T-helper 2 cell treated with Interferon-gamma antibody and Interleukin-4, amounts not matched to agents 5 μg/mL and 100 μg/mL, for 36 hours (primary cell): ENCODE measurements around the gene VPS8.

Experiments used
- DNase-seq: peaks from one replicate; pipeline ENCODE4 v3.0.0; 2021; ENCODE audit warnings: low spot score
- H3K27ac Mint-ChIP-seq: one replicate; pipeline ENCODE4 v1.8.0; 2021; ENCODE audit warnings: mild to moderate bottlenecking, mixed read lengths
- H3K27me3 Mint-ChIP-seq: one replicate; pipeline ENCODE4 v1.8.0; 2021; ENCODE audit warnings: low read depth, mixed read lengths
- H3K36me3 Mint-ChIP-seq: one replicate; pipeline ENCODE4 v1.8.0; 2021; ENCODE audit warnings: low read depth, mixed read lengths
- H3K4me1 Mint-ChIP-seq: one replicate; pipeline ENCODE4 v1.8.0; 2021; ENCODE audit warnings: low read depth, mixed read lengths
- H3K4me3 Mint-ChIP-seq: one replicate; pipeline ENCODE4 v1.8.0; 2022; ENCODE audit warnings: mild to moderate bottlenecking, moderate library complexity, mixed read lengths
- H3K9me3 Mint-ChIP-seq: one replicate; pipeline ENCODE4 v1.8.0; 2021; ENCODE audit warnings: mixed read lengths

Gene VPS8

DNA sequence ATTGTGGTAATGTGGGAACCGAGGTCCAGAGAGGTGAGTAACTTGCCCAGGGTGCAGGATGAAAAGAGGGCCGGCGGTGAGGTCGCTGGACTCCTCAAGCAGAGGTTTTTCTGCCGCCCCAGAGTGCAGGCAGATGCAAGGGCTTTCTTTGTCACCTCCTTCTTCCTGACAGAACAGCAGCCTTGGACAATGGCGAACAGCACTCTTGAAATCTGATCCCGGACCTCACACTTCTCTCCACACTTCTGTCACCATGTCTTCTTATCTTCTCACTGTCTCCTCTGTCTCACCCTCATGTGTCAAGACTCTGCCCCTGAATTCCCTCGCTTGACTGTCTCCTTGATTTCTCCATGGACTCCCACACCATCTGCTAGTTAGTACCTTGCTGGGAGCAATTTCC is 15.4 kb upstream of the VPS8 start:
- no peak overlapping the region for H3K4me3 Mint-ChIP-seq
- H3K9me3 Mint-ChIP-seq = no peaks in the 10 kb centered on the region
- H3K27ac Mint-ChIP-seq = no peak overlapping the region
- no peaks in the 10 kb centered on the region for H3K36me3 Mint-ChIP-seq
- no peak for DNase-seq
- H3K4me1 Mint-ChIP-seq = peaks cover 2% of the 10 kb centered on the region
- peaks cover 47% of the 10 kb centered on the region for H3K27me3 Mint-ChIP-seq

- H3K4me3 Mint-ChIP-seq = no peak overlapping the region
- H3K27ac Mint-ChIP-seq = no peak overlapping the region
- no peaks in the 10 kb centered on the region for H3K9me3 Mint-ChIP-seq
These were observed 15.0 kb upstream of the VPS8 start for GRCh38 chr3:184796954-184797353.

GRCh38 chr3:184798120-184798519 is 13.8 kb upstream of the VPS8 start:
- Mint-ChIP-seq H3K9me3 (no peaks in the 10 kb centered on the region), H3K27me3 (peaks cover 47% of the 10 kb centered on the region), H3K27ac (no peak overlapping the region), H3K4me3 (no peak overlapping the region), H3K36me3 (no peaks in the 10 kb centered on the region), H3K4me1 (peaks cover 2% of the 10 kb centered on the region)
- DNase-seq = no peak

More at GRCh38 chr3:184796954-184797353, 15.0 kb upstream of the VPS8 start:
- Mint-ChIP-seq H3K36me3 (no peaks in the 10 kb centered on the region), H3K27me3 (peaks cover 47% of the 10 kb centered on the region), H3K4me1 (peaks cover 2% of the 10 kb centered on the region)
- DNase-seq = no peak

- Mint-ChIP-seq H3K9me3 (no peaks in the 10 kb centered on the region), H3K36me3 (no peaks in the 10 kb centered on the region), H3K4me1 (no peaks in the 10 kb centered on the region), H3K27me3 (peaks cover 44% of the 10 kb centered on the region), H3K27ac (no peak overlapping the region), H3K4me3 (no peak overlapping the region)
- DNase-seq = no peak
These were observed 11.5 kb upstream of the VPS8 start for GRCh38 chr3:184800349-184800930.

DNA sequence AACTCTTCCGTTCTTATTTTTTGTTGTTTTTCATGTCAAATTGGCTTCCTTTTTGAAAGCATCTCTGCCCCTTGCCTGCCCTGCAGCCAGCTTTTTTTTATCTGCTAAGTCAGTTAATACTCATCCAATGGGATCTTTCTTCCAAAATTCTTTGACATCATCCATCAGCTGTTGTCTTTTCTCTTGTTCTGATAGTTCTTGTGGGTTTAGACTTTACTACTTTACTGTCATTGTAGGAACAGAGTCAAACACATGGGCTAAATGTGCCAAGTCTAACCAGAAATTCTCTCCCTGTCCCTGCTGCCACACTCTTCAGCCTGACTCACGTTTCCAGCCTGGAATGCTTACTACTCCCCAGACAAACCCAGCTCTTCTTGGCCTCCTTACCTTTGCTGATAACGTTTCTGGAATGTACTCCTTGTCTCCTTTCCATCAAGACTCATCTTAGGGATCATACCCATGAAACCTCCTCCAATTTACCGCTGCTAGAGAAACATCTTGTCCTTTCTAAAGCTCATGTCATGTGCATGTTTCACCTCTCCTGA is 10.7 kb upstream of the VPS8 start:
- peaks cover 42% of the 10 kb centered on the region for H3K27me3 Mint-ChIP-seq
- H3K4me3 Mint-ChIP-seq = no peak overlapping the region
- H3K27ac Mint-ChIP-seq = no peak overlapping the region

DNA sequence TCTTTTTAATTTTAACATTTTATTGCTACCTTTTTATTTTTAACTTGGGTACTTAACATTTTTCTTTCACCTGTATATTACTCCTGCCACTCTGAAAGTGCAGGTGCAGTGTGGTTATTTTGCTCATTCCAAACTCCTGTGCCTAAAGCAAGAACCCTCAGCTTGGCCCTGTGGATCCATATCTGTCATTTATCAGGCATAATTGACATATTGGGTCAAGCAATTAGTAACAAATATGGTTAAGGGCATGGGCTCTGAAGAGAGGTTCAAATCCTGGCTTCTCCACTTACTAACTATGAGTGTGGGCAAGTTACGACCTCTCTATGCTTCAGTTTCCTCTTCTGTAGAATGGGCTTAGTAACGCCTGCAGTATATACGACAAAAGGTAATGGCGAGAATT is 9.8 kb upstream of the VPS8 start:
- Mint-ChIP-seq H3K9me3 (no peaks in the 10 kb centered on the region), H3K4me1 (peaks cover 3% of the 10 kb centered on the region), H3K4me3 (no peak overlapping the region), H3K36me3 (no peaks in the 10 kb centered on the region), H3K27ac (no peak overlapping the region), H3K27me3 (peaks cover 36% of the 10 kb centered on the region)
- no peak for DNase-seq

More for the DNA sequence above, 10.7 kb upstream of the VPS8 start:
- Mint-ChIP-seq H3K9me3 (no peaks in the 10 kb centered on the region), H3K36me3 (no peaks in the 10 kb centered on the region), H3K4me1 (peaks cover 3% of the 10 kb centered on the region)
- no peak for DNase-seq

DNA sequence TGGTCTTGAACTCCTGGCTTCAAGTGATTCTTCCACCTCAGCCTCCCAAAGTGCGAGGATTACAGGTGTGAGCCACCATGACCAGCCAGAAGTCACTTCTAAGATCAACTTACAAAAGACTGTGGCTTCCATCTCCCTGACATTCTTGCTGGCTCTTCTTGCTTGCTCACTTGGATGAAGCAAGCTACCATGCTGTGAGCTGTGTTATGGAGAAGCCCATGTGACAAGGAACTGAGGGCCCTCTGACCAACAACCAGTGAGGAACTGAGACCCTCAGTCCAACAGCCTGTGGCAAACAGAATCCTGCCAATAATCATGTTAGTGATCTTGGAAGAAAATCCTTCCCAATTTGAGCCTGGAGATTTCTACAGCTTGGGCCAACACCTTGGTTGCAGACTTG is 7.2 kb upstream of the VPS8 start:
- no peak overlapping the region for H3K27ac Mint-ChIP-seq
- no peak for DNase-seq
- peaks cover 7% of the 10 kb centered on the region for H3K4me1 Mint-ChIP-seq
- H3K36me3 Mint-ChIP-seq = no peaks in the 10 kb centered on the region
- H3K27me3 Mint-ChIP-seq = peaks cover 23% of the 10 kb centered on the region
- no peaks in the 10 kb centered on the region for H3K9me3 Mint-ChIP-seq
- no peak overlapping the region for H3K4me3 Mint-ChIP-seq

- no peak overlapping the region for H3K27ac Mint-ChIP-seq
- no peak for DNase-seq
These were observed 6.5 kb upstream of the VPS8 start for GRCh38 chr3:184805351-184806038.

DNA sequence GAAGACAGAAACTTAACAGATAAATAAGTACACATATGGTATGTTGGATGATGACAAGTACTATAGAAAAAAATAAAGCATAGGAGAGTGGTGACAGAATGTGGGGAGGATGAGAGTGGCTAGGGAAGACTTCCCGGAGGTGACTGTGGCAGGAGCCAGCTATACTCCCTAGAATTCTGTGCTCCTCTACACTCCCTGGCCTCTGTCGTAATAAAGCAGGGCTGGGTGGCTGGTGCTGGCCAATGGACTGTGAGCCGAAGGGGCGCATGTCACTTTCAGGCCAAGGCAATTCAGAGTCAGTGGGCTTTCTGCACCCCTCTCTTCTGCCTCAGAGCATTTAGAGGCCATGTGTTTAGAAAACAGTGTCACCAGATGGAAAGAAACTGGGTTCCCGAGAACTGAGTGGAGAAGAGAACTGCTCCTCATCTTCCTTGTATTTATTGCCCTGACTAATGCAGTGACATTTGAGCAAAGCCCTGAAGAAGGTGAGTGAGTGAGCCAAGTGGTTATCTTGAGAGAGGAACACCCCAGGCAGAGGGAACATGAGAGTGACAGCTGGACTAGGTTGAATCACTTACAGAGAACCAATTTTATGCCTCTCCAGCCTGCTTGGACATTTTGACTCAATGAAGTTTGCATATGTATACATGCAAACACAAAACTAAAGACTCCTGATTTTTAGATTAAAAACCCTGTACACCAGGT is 5.2 kb upstream of the VPS8 start:
- no peaks in the 10 kb centered on the region for H3K36me3 Mint-ChIP-seq
- H3K27me3 Mint-ChIP-seq = peaks cover 7% of the 10 kb centered on the region
- H3K4me1 Mint-ChIP-seq = peaks cover 20% of the 10 kb centered on the region
- H3K9me3 Mint-ChIP-seq = no peaks in the 10 kb centered on the region
- no peak overlapping the region for H3K4me3 Mint-ChIP-seq
- H3K27ac Mint-ChIP-seq = no peak overlapping the region
- no peak for DNase-seq

More at GRCh38 chr3:184805351-184806038, 6.5 kb upstream of the VPS8 start:
- Mint-ChIP-seq H3K36me3 (no peaks in the 10 kb centered on the region), H3K27me3 (peaks cover 17% of the 10 kb centered on the region), H3K4me1 (peaks cover 12% of the 10 kb centered on the region), H3K4me3 (no peak overlapping the region), H3K9me3 (no peaks in the 10 kb centered on the region)

DNA sequence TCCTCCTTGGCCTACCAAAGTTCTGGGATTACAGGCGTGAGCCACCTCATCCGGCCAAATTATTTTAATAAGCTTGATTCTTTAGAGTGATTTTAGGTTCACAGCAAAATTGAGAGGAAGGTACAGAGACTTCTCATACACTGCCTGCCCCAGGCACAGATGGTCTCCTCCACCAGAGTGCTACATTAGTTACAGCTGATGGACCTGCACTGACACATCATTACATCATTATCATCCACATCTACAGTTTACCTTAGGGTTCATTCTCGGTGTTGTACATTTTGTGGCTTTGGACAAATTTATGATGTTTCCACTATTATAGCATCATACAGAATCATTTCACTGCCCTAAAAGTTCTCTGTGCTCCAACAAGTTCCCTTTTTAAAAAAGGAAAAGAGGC is 4.4 kb upstream of the VPS8 start:
- H3K27me3 Mint-ChIP-seq = peaks cover 4% of the 10 kb centered on the region
- DNase-seq = no peak
- no peak overlapping the region for H3K4me3 Mint-ChIP-seq
- H3K9me3 Mint-ChIP-seq = no peaks in the 10 kb centered on the region
- peaks cover 24% of the 10 kb centered on the region for H3K4me1 Mint-ChIP-seq
- H3K27ac Mint-ChIP-seq = no peak overlapping the region
- peaks cover 3% of the 10 kb centered on the region for H3K36me3 Mint-ChIP-seq

- no peak for DNase-seq
- H3K4me1 Mint-ChIP-seq = peaks cover 27% of the 10 kb centered on the region
- H3K4me3 Mint-ChIP-seq = no peak overlapping the region
- peaks cover 3% of the 10 kb centered on the region for H3K36me3 Mint-ChIP-seq
- no peaks in the 10 kb centered on the region for H3K9me3 Mint-ChIP-seq
- H3K27me3 Mint-ChIP-seq = peaks cover 4% of the 10 kb centered on the region
- H3K27ac Mint-ChIP-seq = no peak overlapping the region
These were observed 3.9 kb upstream of the VPS8 start for GRCh38 chr3:184808021-184808420.

DNA sequence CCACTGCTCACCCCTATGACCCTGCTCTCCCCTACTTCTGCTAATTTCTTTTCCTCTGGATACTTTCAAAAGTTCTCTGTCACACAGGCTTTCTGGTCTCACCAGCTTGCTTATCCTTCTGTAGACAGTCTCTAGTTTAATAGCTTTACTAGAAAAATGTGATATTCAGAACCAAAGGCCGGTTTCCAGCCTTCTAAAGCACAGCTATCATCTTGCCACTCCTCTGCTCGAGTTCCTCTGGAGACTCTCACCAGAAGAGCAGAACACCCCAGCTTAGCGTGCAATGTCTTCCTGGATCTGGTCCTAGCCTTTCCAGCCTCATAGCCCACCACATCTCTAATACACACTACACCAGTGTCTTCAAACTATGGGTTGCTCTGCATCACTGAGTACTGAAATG is 1.8 kb upstream of the VPS8 start:
- Mint-ChIP-seq H3K27me3 (peaks cover 2% of the 10 kb centered on the region), H3K4me3 (no peak overlapping the region), H3K4me1 (peaks cover 41% of the 10 kb centered on the region), H3K36me3 (peaks cover 4% of the 10 kb centered on the region), H3K27ac (no peak overlapping the region), H3K9me3 (no peaks in the 10 kb centered on the region)
- no peak for DNase-seq

DNA sequence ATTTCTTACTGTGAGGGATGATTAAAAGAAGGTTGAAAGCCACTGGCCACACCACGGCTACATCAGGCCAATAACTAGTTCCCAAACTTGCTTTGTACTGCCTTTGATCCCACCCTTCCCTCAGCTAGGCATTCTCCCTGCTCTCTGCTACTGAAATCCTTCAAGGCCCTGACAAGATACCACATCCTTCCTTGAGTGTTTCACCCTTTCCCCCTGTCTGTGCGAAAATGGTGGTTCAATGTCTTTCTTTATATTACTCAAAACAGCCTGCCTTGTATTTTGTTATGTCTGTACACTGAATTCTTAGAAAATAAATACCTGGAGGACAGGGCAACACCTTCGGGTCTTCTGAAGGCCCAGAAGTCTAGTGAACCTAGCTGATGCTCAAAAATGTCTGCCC is 932 bp upstream of the VPS8 start:
- DNase-seq = peak; percentile 25
- H3K4me3 Mint-ChIP-seq = peak overlapping the region; percentile 22
- H3K4me1 Mint-ChIP-seq = peaks cover 47% of the 10 kb centered on the region
- peaks cover 9% of the 10 kb centered on the region for H3K36me3 Mint-ChIP-seq
- H3K27me3 Mint-ChIP-seq = peaks cover 2% of the 10 kb centered on the region
- peak overlapping the region; percentile 77 for H3K27ac Mint-ChIP-seq
- H3K9me3 Mint-ChIP-seq = no peaks in the 10 kb centered on the region

DNA sequence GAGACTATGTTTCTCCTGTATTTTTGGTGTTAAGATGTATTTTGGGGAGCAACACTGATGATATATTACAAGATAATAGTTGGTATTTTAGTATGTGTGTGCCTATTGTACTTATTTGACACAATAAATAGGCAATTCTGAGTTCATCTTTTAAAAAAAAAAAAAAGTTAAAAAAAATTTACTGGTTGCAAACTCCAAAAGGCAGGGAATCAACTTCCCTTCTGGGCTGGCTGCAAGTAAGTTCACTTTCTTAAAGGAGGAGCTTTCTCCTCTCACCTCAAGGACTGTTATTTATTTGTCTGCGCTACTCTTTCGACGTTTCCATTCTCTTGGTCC is 335 bp upstream of the VPS8 start:
- H3K27me3 Mint-ChIP-seq = peaks cover 2% of the 10 kb centered on the region
- peak overlapping the region; percentile 91 for H3K4me3 Mint-ChIP-seq
- H3K9me3 Mint-ChIP-seq = no peaks in the 10 kb centered on the region
- H3K4me1 Mint-ChIP-seq = peaks cover 53% of the 10 kb centered on the region
- peaks cover 14% of the 10 kb centered on the region for H3K36me3 Mint-ChIP-seq
- no peak for DNase-seq
- H3K27ac Mint-ChIP-seq = peak overlapping the region; percentile 95
